Measurements from ENCODE around the gene C20orf141. TPM values are rescaled to one million over a fixed set of nuclear protein-coding genes. Genes with fewer than 3 reads are reported as not detected.

Gene C20orf141
- total RNA-seq, 1 experiment from 2014 or later: not detected

DNA sequence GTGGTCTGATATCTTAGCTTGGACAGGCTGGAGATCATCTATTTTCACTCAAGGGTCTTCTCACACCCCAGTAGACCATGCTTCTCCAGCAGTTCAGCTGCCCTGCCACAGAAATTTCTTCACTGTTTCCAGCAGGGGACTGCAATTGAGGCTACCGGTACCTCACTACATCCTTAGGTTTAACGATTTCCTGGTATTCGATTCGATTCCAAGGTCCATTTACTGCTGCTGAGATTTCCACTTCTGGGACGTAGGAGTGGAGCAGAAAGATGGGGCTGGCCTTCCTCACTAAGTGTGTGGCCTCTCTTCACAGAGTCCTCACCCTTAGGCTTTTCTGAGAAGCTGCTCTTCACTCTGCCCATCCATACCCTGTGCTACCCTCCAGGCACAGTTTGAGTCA lies 31.9 kb downstream of the C20orf141 start:
- DNase-seq (ENCODE audit: low spot score): no peak

DNA sequence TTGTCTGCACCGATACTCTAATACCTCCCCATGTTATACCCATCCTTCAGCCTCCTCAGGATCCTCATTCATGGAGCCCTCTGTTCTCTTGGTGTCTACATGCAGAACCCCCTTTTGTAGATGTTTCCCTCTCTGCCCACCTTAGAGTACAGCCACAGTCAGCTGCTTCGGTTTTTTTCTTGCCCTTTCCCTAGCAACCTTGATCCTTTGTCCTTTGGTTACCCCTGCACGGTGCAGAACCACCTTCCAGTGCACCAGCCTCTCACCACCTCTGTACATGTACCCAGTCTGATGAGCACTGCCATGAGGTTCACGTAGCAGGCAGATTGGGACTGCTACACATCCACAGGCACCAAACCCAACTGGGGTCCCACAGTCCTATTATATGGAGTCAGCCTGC lies 33.0 kb downstream of the C20orf141 start:
- DNase-seq (ENCODE audit: low spot score): no peak

DNA sequence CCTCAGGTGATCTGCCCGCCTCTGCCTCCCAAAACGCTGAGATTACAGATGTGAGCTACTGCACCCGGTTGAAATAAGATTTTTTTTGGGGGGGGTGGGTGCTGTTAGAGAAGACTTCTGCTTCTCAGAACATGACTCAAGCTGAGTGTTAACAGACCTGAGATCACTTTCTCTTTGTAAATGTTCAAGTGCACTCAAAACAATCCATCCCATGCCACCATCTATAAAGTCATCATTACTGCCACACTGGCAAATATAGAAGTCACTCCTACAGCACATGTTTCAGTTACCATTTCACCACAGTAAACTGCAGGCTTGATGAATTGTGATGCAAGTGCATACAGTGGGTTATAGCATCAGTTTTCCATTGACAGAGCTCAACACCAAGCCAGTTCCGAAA lies 34.7 kb downstream of the C20orf141 start:
- DNase-seq (ENCODE audit: low spot score): no peak

- DNase-seq (ENCODE audit: low spot score): no peak
Measured at GRCh38 chr20:2851086-2851485, 36.3 kb downstream of the C20orf141 start.

DNA sequence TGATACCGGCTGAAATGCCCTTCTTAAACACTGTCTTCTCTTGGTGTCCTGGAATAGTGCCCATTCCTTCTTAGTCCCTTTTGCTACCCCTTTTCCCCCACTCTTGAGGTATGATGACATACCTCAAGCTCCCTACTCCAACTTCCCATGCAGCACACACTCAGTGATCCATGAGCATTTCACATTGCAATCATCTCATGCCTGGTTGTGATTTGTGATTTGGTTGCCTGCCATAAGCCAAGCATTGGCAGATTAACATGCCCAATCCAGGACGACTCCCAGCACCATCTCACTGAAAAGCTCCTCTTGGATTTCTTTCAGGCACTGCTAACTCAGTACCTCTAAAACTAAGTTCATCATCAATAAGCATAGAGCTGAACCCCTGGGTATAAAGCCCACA lies 43.8 kb downstream of the C20orf141 start:
- DNase-seq (ENCODE audit: low spot score): no peak

DNA sequence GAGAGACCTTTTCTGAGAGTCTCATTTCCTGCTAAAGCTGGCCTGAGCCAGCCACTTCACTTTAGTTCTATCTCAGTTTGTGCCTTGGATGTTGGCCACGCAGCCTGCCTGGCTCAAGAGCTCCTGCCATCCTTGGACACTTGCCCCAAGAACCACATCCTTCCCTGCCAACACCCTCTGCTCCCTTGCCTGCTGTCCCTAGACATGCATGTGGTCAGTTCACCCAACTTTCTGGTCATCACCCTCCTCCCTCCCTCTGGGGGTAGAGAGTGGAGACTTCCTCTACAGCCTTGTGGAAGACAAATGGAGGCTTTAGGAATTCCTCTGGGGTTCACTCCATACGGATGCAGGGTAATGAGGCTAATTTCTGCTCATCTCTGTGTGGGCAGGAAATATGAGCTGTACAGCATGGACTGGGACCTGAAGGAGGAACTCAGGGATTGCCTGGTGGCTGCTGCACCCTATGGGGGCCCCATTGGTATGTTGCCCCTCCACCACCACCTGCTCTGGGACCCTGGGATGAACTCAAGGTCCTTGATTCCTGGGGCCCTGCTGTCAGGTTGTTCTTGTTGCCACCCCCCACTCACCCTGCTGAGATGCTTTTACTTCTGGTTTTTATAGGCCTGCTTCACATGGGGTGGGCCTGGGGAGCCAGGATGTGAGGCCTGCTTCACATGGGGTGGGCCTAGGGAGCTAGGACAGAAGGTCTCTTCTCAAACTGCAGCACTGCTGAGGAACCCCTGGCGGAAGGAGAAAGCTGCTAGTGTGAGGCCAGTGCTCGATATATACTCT lies 44.7 kb downstream of the C20orf141 start:
- DNase-seq (ENCODE audit: low spot score): peak; percentile 51

DNA sequence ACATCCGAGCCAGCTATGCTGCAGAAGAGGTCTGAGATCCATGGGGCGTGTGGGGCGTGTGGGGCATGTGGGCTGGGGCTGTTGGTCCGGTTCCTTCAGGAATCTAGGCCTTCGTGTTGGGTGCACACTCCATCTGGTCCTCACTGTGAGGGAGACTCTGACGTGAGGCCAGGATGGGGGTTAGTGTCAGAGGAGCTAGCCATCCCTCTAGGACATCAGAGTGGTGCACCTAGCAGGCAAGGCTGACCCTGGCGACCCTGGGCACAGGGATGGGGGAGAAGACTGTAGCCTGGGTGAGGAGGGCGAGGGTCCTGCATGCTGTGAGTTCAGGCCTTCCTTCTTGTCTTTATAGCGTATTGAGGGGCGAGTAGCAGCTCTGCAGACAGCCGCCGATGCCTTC lies 49.8 kb downstream of the C20orf141 start:
- no peak for DNase-seq (ENCODE audit: low spot score)

DNA sequence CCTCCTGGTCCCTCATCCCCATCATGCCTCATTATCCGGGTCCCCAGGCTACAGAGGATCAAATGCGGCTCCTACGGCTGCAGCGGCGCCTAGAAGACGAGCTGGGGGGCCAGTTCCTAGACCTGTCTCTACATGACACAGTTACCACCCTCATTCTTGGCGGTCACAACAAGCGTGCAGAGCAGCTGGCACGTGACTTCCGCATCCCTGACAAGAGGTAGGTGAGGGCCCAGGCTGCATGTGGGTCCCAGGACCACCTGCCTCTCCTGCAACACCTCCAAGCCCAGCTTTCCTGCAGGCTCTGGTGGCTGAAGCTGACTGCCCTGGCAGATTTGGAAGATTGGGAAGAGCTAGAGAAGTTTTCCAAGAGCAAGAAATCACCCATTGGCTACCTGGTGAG lies 50.3 kb downstream of the C20orf141 start:
- no peak for DNase-seq (ENCODE audit: low spot score)

Other genes starting within 250 kb of the C20orf141 start
- 210 and 227 TPM in 2 replicates for gene NOP56, start 162.4 kb upstream of the C20orf141 start, total RNA-seq (2014; rRNA removed; shearing (Covaris generic))
- 258 and 260 TPM in 2 replicates for gene IDH3B, start 150.8 kb upstream of the C20orf141 start, total RNA-seq (2014; rRNA removed; shearing (Covaris generic))
- 5.2 and 7.2 TPM in 2 replicates for gene EBF4, start 122.2 kb upstream of the C20orf141 start, total RNA-seq (2014; rRNA removed; shearing (Covaris generic))
- gene CPXM1, start 14.4 kb upstream of the C20orf141 start, total RNA-seq (2014; rRNA removed; shearing (Covaris generic)): not detected in 2 replicates
- gene TMEM239, start 1.4 kb downstream of the C20orf141 start, total RNA-seq (2014; rRNA removed; shearing (Covaris generic)): not detected in 2 replicates
- gene PCED1A, start 25.7 kb downstream of the C20orf141 start, total RNA-seq (2014; rRNA removed; shearing (Covaris generic)): 11.9 and 13.2 TPM in 2 replicates
- gene VPS16, start 25.8 kb downstream of the C20orf141 start, total RNA-seq (2014; rRNA removed; shearing (Covaris generic)): 44.1 and 48.1 TPM in 2 replicates
- 30.2 and 43.4 TPM in 2 replicates for gene PTPRA, start 58.5 kb downstream of the C20orf141 start, total RNA-seq (2014; rRNA removed; shearing (Covaris generic))
- not detected in 2 replicates for gene GNRH2, start 228.6 kb downstream of the C20orf141 start, total RNA-seq (2014; rRNA removed; shearing (Covaris generic))
- 98.6 and 101 TPM in 2 replicates for gene MRPS26, start 231.1 kb downstream of the C20orf141 start, total RNA-seq (2014; rRNA removed; shearing (Covaris generic))

Measured in A172 (cell line).